SU-DHL-6 (cell line): Measurements from ENCODE around the gene ADM5.

Experiments used
- H2AFZ ChIP-seq: fragments of 200-600 bp; sonication (generic); 2 replicates; pipeline ENCODE4 v1.6.1; 2014; ENCODE audit warnings: low read depth, mild to moderate bottlenecking, moderate library complexity, mixed read lengths, antibody characterized with exemption, low read length; ENCODE audit not compliant: severe bottlenecking
- H3F3A ChIP-seq: fragments of 200-600 bp; shearing (Covaris generic); 2 replicates; pipeline ENCODE4 v1.6.0; 2016; ENCODE audit warnings: antibody characterized with exemption, mild to moderate bottlenecking; ENCODE audit not compliant: insufficient read depth
- H3K27ac ChIP-seq: fragments of 200-600 bp; sonication (generic); 2 replicates; pipeline ENCODE4 v1.5.1; 2016; ENCODE audit warnings: low read depth, mild to moderate bottlenecking, low read length, moderate library complexity, mixed read lengths
- H3K27me3 ChIP-seq: fragments of 200-600 bp; sonication (generic), shearing (Covaris generic); 2 replicates; pipeline ENCODE4 v1.6.0; 2014; ENCODE audit warnings: mild to moderate bottlenecking, low read length
- H3K36me3 ChIP-seq: fragments of 200-600 bp; sonication (generic); 2 replicates; pipeline ENCODE4 v1.6.1; 2014; ENCODE audit warnings: mild to moderate bottlenecking, low read length, mixed read lengths
- H3K4me2 ChIP-seq: fragments of 300-600, 200-600 bp; shearing (Covaris generic), sonication (generic); 2 replicates; pipeline ENCODE4 v1.6.0; 2014; ENCODE audit warnings: low read length, low read depth, mild to moderate bottlenecking; ENCODE audit not compliant: poor library complexity, severe bottlenecking
- H3K4me3 ChIP-seq: fragments of 200-600 bp; sonication (generic); 2 replicates; pipeline ENCODE4 v1.5.1; 2014; ENCODE audit warnings: antibody characterized with exemption, low read length, mild to moderate bottlenecking, mixed read lengths; ENCODE audit not compliant: insufficient read depth, poor library complexity, severe bottlenecking
- H3K79me2 ChIP-seq: fragments of 200-600 bp; sonication (generic); 2 replicates; pipeline ENCODE4 v1.6.1; 2014; ENCODE audit warnings: mild to moderate bottlenecking, low read length, moderate library complexity; ENCODE audit not compliant: insufficient read depth
- H3K9ac ChIP-seq: fragments of 200-600 bp; sonication (generic); 2 replicates; pipeline ENCODE4 v1.7.0; 2014; ENCODE audit warnings: mild to moderate bottlenecking, low read length
- H3K9me2 ChIP-seq: fragments of 200-600 bp; sonication (generic); replicated peaks from 2 replicates; pipeline ENCODE4 v1.6.1; 2014; ENCODE audit warnings: low read length; ENCODE audit not compliant: insufficient read depth
- H3K9me3 ChIP-seq: fragments of 200-600 bp; sonication (generic); 2 replicates; pipeline ENCODE4 v1.6.1; 2014; ENCODE audit warnings: low read length, mixed read lengths; ENCODE audit not compliant: insufficient read depth
- H4K20me1 ChIP-seq: fragments of 200-600 bp; sonication (generic); 2 replicates; pipeline ENCODE4 v1.6.1; 2014; ENCODE audit warnings: low read depth, mild to moderate bottlenecking, antibody characterized with exemption, low read length, moderate library complexity, mixed read lengths
- CTCF ChIP-seq: fragments of 200-600 bp; sonication (generic); IDR thresholded peaks from one replicate; pipeline ENCODE4 v1.5.1; 2017; ENCODE audit warnings: antibody characterized with exemption, mild to moderate bottlenecking, low read length, moderate library complexity; ENCODE audit not compliant: insufficient read depth, poor library complexity, severe bottlenecking
- EZH2phosphoT487 ChIP-seq: fragments of 200-600 bp; sonication (generic), shearing (Covaris generic); conservative IDR thresholded peaks from 2 replicates; pipeline ENCODE4 v1.6.1; 2018; ENCODE audit warnings: mild to moderate bottlenecking, antibody characterized with exemption, low read length, moderate library complexity, mixed read lengths

Gene ADM5

GRCh38 chr19:49645995-49646394 lies 43.4 kb upstream of the ADM5 start:
- Histone ChIP-seq H3F3A (0 out of 2 replicates have a peak, but pooled peaks cover 8% of the 10 kb centered on the region), H3K27ac (no peak overlapping the region), H3K36me3 (no peaks in the 10 kb centered on the region; the same call in 1 of the 2 replicates), H2AFZ (no peak overlapping the region), H3K9ac (no peak overlapping the region), H3K9me2 (no peaks in the 10 kb centered on the region), H3K9me3 (no peaks in the 10 kb centered on the region), H3K79me2 (peaks cover 28% of the 10 kb centered on the region), H3K4me3 (no peak overlapping the region), H3K4me2 (no peak overlapping the region), H4K20me1 (no peaks in the 10 kb centered on the region), H3K27me3 (no peaks in the 10 kb centered on the region)
- TF ChIP-seq EZH2phosphoT487 (no peak), CTCF (no peak)

- Histone ChIP-seq H3K36me3 (no peaks in the 10 kb centered on the region; the same call in 1 of the 2 replicates), H3K9me3 (no peaks in the 10 kb centered on the region), H3K79me2 (peaks cover 28% of the 10 kb centered on the region), H3K9me2 (no peaks in the 10 kb centered on the region), H3K9ac (no peak overlapping the region), H4K20me1 (no peaks in the 10 kb centered on the region), H3K27ac (no peak overlapping the region), H2AFZ (no peak overlapping the region), H3K4me2 (no peak overlapping the region), H3K27me3 (no peaks in the 10 kb centered on the region), H3K4me3 (no peak overlapping the region), H3F3A (0 out of 2 replicates have a peak, but pooled peaks cover 3% of the 10 kb centered on the region)
- TF ChIP-seq EZH2phosphoT487: no peak
- no peak for TF ChIP-seq CTCF
Measured at GRCh38 chr19:49646586-49646985, 42.8 kb upstream of the ADM5 start.

- H3K4me2 ChIP-seq: no peak overlapping the region
- H3K79me2 ChIP-seq: no peaks in the 10 kb centered on the region
- no peak overlapping the region for H3K9ac ChIP-seq
- no peak overlapping the region for H2AFZ ChIP-seq
- H3F3A ChIP-seq: no peaks in the 10 kb centered on the region
- H3K27ac ChIP-seq: no peak overlapping the region
- no peaks in the 10 kb centered on the region for H3K27me3 ChIP-seq
- no peaks in the 10 kb centered on the region for H4K20me1 ChIP-seq
- no peak overlapping the region for H3K4me3 ChIP-seq
- TF ChIP-seq EZH2phosphoT487: no peak
- TF ChIP-seq CTCF: no peak
- H3K9me2 ChIP-seq: no peaks in the 10 kb centered on the region
- H3K36me3 ChIP-seq: no peaks in the 10 kb centered on the region; the same call in 1 of the 2 replicates
- no peaks in the 10 kb centered on the region for H3K9me3 ChIP-seq
Measured at GRCh38 chr19:49651029-49651819, 38.2 kb upstream of the ADM5 start.
